Posterior vena cava (tissue), 2 donors: ENCODE data around the gene UBXN11. TPM values are rescaled to one million over a fixed set of nuclear protein-coding genes. Genes with fewer than 3 reads are reported as not detected.

ENCODE experiments used
- DNase-seq: peaks from one replicate; pipeline ENCODE4 v3.0.0-alpha.2; 2020; ENCODE audit warnings: low spot score
- intact Hi-C, 2 donors: fragments of 100-400 bp; cut with DNase I; formaldehyde crosslinking; loops; one replicate each; pipeline versions ENCODE4 v1.14.1 to v1.14.2; 2022 to 2023
- total RNA-seq, 2 donors: library from RNA; stranded (reverse); fragmentation: NEBNext Ultra II Directional; extraction: Animal tissue kit (Norgen Biotek cat#: 25700); gene quantifications; one replicate each; pipeline ENCODE4 v1.2.1, GENCODE V29; 2021
- donor health status: DM: yes; HTN: yes; CAD: no.
- donor health status: DM: yes; HTN: yes; CAD: no.

The UBXN11 gene
- total RNA-seq, 2 donors from 2014 or later, result 12.2 to 17.1 TPM

DNA sequence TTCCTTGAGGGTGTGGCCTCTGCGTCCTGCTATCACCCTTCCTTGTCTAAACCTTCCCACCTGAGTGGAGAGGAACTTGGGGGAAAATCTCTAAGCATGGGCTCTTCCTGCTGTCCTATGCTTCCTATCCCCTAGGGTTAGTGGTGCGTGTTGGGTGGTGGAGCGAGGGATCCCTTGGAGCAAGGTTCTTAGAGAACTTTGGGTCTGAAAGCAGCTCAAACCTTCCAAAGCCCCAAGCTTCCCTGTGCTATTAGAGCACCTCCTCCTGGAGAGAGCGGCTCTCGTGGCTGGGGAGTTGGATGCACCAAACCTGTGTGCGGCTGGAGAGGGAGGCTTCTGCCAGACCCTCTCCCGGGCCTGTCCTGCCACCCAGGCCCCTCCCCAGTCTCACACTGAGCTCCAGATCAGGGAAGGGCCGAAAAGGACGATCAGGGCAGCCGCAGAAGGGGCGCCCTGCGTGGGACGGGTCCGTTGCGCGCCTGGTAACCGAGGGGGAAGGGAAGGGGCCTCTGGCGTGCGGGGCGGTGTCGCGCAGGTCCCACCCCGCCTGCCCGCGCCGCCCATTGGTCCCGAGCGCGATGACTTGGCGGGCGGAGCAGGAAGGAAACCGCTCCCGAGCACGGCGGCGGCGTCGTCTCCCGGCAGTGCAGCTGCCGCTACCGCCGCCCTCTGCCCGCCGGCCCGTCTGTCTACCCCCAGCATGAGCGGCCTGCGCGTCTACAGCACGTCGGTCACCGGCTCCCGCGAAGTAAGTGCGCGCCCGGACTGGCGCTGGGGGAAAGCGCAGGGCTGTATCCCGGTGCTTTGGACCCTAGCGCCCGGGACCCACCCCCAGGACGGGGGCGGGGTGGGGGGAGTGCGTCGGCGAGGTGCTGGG lies 26.7 kb downstream of the UBXN11 start, which contains the start of gene SH3BGRL3:
Gene SH3BGRL3 (plus strand): TSS at position 631 of the 877 bp plus-strand sequence. CDS start 70 bp downstream, at position 701.
- DNase-seq, result peak; percentile 96
- intact Hi-C loops, result no loop called here

DNA sequence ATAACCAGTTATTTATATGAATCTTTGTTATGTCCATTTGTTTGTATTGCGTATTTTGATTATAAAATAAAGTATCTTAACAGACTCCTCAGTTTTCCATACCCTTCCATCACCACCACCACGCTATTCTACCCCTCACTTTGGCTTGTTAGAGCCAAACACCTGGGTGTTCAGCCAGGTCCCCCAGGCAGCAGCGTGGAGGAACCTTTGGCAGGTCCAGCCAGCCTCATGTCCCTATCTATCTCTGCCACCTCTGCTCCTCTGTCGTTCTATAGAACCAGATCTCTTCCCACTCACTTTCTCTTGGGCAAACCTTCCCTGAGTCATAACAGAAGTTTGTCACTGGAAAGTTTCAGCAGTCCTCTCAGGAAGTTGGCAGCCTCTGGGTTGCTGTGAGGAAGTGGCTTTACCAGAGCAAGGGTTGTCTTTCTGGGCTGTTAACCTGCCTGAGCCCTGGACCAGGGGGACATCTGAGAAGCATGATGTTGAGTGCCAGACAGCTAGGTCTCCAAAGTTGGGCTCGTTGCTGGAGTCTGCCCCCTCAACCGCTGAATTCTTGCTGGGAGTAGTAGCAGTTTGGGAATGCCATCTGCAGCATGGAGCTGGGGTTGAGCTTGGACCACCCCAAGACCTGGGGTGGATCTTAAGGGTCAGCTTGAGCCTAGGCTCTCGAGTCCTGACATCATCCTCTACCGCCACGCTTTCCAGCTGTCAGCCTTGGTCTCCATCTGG lies 27.5 kb downstream of the UBXN11 start:
- intact Hi-C loops, result no loop called here

DNA sequence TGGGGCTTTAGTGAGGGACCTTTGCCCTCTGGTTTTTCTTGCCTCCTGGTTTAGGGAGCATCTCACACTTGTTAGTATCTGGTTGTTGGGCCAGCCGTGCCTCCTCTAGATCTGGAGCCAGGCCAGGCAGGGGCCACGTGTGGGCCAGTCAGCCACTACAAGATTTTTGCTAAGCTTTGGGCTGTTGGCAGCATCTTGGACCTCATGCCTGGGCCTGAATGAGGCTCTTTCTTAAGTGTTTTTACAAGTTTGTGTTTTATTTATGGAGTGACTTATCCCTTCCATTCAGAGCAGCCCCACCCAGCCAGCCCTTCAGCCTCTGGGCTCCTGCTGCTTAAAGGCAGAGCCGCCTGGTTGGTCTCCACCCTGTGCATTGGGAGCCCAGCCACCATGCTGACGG lies 28.1 kb downstream of the UBXN11 start:
- DNase-seq, result peak; percentile 93
- intact Hi-C loops, result no loop called here

More for the DNA sequence above, 27.5 kb downstream of the UBXN11 start:
- no peak for DNase-seq

DNA sequence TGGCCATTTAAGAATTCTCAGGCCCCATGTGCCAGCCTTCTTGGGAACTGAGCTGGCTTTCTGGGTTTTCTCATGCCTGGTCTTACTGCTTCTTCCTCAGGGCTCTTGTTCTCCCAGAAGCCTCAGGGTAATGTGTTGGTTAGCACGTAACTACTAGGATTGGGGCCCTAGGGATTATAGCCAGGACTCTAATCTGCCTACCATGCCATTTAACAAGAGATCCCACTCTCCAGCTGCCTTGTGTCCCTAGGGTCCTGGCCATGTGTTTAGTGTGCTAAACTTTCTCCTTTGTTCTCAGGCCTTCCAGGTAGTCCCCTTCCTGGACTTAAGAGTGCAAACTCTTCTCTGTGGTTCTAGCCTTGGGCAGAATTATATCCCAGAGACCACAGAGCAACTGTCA lies 28.7 kb downstream of the UBXN11 start:
- DNase-seq, result no peak
- intact Hi-C loops, result no loop called here

DNA sequence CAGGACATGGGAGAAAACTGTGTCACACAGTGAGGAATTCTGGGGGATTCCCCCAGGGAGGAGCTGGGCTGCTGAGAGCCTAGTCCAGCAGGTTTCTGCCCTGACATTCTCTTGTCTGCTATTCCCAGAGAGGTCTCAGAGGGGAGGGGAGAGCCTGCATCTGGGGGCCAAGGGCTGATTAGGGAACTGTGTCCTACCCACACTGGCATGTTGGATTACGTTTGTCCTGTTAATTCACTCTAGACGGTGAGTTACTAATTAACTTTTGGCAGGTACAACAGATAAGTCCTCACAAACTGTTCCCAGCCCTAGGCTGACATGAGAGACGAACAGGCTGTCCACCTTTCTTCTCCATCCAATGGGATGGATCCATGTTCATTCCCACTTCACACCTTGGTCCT lies 29.2 kb downstream of the UBXN11 start:
- intact Hi-C loops, result no loop called here
- no peak for DNase-seq

DNA sequence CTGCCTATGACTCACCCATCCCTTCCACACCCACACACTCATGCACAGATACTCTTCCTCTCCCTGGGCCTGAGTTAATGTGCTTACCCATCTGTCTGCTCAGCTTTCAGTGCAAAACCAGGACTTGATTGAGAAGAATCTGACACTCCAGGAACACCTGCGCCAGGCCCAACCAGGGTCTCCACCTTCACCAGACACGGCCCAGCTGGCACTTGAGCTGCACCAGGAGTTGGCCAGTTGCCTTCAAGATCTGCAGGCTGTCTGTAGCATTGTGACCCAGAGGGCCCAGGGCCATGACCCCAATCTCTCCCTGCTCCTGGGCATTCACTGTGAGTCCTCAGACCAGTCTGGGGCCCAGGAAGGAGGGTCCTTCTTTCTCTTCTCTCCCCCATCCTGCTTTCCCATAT lies 30.0 kb downstream of the UBXN11 start:
- no peak for DNase-seq
- intact Hi-C loops, result no loop called here

DNA sequence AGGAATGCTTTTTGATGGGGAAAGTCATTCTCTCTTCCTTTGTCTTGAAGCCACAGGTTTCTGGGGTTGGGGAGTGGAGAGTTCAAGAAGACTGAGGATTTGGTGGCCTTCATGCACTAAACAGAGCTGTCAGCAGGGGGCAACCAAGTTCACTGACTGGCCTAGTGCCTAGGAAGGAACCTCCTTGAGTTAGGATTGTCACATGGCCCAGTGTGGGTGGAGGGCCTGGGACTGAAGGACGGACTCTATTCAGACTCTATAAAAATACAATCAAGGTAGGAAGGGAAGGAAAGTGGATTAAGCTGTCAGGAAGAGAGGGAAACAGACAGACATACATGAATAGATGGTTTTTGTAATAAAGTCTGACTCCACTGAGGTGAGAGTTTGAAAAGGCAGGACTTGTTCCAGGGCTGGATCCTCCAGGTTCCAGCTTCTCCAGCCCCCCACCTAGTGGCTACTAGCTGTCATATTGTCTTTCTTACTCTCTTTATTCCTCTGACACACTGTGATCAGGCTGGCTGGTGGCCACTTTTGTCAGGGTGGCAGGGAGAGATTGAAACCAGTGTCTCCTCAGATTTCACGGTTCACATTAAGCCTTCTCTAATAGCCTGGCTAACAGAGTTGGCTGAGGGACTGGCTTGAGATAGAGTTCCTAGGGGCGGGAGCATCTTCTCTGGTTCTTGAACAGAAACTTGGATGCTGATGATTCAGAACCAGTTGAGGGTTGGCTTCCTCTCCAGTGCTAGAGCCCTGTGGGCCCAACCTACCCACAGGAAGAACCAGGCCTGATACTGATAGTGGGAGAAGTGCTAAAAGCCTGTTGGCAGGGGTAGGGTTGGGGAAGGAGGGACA lies 30.6 kb downstream of the UBXN11 start:
- DNase-seq, result peak; percentile 94
- intact Hi-C loops, result loop anchor here in 1 of 2 donors (2.0 kb wide), 1 partner anchor 47 kb away; no protein-coding TSS in a partner anchor

DNA sequence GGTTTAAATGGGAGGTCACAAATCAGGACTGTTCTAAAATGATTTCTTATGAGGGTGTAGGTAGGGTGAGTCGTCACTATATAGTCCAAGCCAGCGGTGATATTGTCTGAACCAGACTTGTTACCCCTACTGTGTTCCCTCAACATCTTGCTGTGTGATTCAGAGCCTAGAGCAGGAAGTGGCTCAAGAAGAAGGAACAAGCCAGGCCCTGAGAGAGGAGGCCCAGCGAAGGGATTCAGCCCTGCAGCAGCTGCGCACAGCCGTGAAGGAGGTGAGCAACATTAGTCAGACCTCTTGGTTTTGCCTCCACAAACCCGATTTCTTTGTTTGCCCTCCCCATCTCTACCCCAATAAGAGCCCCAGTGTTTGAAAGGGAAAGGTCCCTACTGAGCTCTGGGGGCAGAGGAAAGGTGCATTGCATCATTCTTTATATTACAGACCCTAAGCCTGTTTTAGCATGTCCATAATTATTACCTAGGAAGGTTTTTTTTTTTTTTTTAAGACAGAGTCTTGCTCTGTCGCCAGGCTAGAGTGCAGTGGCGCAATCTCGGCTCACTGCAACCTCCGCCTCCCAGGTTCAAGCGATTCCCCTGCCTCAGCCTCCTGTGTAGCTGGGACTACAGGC lies 31.5 kb downstream of the UBXN11 start:
- intact Hi-C loops, result loop anchor here (2.0 to 5.0 kb wide), 2 partner anchors 47 to 48 kb away; no protein-coding TSS in a partner anchor
- no peak for DNase-seq

DNA sequence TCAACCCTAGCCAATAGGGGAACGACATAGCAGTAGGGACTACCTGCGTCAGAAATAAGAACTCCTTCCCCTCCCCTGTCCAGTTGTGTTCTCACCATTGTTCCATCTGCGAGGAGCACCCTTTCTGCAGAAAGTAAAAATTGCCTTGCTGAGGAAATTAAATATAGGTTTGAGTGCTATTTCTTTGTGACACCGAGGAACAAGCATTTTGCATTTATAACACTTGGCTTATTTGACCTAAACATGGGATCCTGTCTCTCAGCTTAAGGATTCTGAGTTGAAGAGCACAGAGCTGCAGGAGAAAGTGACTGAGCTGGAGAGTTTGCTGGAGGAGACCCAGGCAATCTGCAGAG lies 37.3 kb downstream of the UBXN11 start:
- intact Hi-C loops, result no loop called here
- DNase-seq, result no peak

DNA sequence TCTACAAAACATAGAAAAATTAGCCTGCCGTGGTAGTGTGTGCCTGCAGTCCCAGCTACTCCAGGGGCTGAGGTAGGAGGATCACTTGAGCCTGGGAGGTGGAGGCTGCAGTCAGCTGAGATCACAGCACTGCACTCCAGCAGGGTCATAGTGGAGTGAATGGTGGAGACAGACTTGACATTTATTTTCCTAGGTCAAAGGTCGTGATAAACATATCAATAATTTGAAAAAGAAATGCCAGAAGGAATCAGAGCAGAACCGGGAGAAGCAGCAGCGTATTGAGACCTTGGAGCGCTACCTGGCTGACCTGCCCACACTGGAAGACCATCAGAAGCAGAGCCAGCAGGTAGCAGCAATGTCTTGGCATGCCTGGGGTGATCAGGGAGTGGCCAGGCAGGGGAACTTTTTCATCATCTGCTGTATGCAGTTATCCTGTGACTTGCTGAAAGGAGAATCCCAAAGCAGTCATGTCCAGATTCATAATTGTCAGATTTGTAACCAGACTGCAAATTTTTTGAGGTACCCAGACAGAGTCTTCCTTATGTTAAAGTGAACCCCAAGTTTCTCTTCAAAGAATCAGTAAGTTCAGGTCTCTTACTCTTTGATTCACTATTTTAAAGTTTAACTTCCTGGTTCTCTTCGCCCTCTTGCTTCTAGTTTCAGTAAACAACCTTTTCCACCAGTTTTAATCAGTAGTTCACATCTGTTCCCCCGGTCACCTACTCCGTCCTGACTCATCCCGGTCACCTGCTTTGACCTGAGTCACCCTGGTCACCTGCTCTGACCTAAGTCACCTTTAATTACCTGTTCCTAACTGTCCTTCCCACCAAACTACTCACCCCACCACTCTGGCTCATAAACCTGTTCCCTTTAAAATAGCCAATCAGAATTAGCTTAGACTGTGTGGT lies 37.9 kb downstream of the UBXN11 start:
- DNase-seq, result no peak
- intact Hi-C loops, result no loop called here

DNA sequence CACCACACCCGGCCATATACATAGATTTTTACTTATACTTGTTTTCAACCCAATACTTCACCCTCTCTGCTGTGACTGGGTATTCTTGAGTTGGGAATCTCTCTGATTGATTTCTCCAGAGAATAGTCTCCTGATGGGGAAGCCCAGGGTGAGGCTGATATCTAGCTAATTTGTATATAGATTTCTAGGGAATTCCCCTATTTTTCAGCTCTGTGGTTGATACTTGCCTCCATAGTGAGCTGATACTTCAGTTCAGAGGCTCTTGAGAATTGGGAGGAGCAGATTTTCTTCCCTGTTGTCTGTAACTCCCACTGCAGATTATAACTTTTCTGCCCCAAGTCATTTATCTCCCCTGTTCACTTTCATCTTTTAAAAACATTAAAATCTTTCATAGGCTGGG lies 41.0 kb downstream of the UBXN11 start:
- intact Hi-C loops, result no loop called here
- no peak for DNase-seq

DNA sequence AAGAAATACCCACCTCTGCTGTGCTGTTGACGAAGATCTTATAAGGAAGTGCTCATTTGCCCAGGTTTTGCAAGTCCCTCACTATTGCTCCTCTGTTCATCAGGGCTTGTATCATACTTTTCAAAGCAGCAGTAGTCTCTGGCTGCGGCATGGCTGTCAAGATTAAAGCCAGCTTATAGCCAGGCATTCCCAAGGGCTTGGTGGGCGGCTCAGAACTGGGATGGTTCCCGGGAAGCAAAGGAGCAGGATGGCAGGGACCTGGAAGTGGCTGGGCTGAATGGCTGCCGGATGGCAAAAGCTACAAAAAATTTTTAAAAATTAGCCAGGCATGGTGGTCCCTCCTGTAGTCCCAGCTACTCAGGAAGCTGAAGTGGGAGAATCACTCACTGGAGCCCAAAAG lies 43.2 kb downstream of the UBXN11 start:
- DNase-seq, result no peak
- intact Hi-C loops, result no loop called here

DNA sequence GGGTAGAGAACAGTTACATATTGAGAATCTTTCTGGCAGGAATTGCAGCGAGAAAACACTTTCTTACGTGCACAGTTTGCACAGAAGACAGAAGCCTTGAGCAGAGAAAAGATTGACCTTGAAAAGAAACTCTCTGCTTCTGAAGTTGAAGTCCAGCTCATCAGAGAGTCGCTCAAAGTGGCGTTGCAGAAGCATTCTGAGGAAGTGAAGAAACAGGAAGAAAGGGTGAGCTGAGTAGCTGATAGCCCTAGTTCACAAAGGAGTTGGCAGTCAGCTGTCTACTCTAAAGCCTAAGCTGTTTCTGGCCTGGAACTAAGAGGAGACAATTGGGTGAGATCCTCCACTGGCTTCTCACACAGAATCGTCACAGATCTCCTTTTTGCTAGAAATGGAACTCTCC lies 46.9 kb downstream of the UBXN11 start:
- no peak for DNase-seq
- intact Hi-C loops, result no loop called here

DNA sequence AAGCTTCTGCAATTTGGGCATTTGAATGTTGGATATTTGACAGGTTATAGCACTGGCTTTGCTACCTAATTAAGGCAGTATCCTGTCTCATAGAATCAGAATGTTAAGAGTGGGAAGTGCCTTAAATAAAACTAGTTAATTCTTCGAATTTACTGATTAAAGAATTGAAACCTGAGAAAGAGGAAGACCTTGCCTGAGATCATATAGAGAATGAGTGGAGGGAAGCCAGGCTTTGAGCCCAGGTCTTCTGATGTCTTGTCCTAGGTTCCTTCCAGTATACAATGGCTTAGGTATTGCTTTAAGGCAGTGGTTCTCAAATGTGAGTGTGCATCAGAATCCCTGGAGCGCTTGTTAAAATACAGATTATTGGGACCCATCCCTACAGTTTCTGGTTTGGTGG lies 47.4 kb downstream of the UBXN11 start:
- intact Hi-C loops, result no loop called here
- DNase-seq, result no peak

DNA sequence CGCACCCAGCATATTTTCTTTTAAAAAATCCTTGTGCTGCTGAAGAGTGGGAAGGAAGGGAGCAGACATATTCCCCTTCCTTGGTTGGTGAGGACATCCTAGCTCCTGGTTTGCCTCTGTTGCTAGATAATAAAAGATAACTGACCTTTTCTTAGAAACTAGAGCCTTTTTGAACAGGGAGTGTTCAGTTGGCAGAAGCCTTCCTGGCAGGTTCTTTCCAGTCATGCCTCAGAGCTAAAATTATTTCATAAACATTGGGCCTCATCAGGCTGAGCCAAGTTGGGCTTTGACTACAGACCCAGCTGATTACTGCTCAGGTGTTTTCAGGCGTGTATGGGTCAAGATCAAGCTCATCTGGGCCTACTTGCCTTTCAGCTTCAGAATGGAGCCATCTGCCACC lies 49.2 kb downstream of the UBXN11 start:
- intact Hi-C loops, result no loop called here

DNA sequence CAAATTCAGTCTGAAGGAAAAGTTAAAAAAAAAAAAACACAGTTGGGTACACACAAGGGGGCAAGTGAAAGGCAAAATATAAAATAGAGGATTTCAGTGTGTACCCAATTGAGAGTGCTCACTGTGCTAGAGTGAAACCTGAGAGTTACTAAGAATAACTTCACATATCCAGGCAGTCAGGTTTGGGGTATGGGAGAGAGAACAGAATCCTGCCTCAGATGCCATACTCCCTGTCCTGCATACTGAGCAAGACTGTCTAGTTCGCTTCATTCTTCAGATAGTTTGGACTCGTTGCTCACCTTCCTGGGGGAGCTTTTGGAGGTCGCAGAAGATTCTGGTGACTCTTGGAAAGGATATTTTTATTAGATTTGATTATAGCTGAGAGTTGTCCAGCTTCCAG lies 52.0 kb downstream of the UBXN11 start:
- DNase-seq, result no peak
- intact Hi-C loops, result no loop called here

More for the DNA sequence above, 49.2 kb downstream of the UBXN11 start:
- no peak for DNase-seq

DNA sequence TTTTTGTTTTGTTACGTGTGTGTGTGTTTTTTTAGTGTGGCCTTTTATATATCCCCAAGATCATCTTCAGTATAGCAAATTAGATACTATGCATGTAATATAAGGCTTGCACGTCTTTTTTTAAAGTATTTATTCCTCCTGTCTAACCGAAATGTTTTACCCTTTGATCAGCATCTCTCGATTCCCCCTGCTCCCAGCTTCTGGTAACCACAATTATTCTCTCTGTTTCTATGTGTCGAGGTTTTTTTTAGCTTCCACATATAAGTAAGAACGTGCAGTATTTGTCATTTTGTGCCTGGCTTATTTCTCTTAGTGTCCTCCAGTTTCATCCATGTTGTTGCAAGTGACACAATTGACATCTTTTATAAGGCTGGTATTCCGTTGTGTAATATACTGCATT lies 53.7 kb downstream of the UBXN11 start:
- intact Hi-C loops, result no loop called here
- DNase-seq, result no peak

DNA sequence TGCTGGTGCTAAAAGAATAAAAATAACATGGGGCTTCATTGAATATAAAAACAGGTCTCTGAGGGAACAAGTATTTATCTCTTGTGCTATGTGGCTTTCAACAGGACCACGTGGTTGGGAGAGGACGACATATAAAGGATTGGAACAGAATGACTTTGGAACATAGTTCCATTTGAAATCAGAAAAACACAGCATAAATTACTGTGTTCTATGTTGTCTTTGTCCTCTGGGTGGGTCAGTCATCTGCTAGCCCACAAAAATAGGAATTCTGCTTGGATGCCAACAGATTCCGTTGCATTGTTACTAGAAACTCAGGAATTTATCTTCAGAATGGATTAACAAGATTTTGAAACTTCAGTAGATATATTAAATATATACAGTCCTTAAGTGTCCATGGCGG lies 66.5 kb downstream of the UBXN11 start:
- no peak for DNase-seq
- intact Hi-C loops, result no loop called here
